Hepatocyte (in vitro differentiated cells): ENCODE data around the gene RNF25. TPM values are rescaled to one million over a fixed set of nuclear protein-coding genes. Genes with fewer than 3 reads are reported as not detected.

ENCODE experiments used
- DNase-seq: peaks from one replicate; pipeline ENCODE4 v3.0.0-alpha.2; 2016; ENCODE audit warnings: low spot score
- H2AFZ ChIP-seq: fragments of 200-600 bp; sonication (generic); 2 replicates; pipeline ENCODE4 v1.6.0; 2016; ENCODE audit warnings: antibody characterized with exemption, mild to moderate bottlenecking
- H3K27ac ChIP-seq: fragments of 200-600 bp; sonication (generic); 2 replicates; pipeline ENCODE4 v1.5.1; 2016; ENCODE audit warnings: mild to moderate bottlenecking
- H3K27me3 ChIP-seq: fragments of 200-600 bp; sonication (generic); 2 replicates; pipeline ENCODE4 v1.6.1; 2016
- H3K36me3 ChIP-seq: fragments of 200-600 bp; sonication (generic); replicated peaks from 2 replicates; pipeline ENCODE4 v1.5.1; 2016; ENCODE audit warnings: low read depth; ENCODE audit not compliant: insufficient read depth
- H3K4me1 ChIP-seq: fragments of 200-600 bp; sonication (generic); 2 replicates; pipeline ENCODE4 v1.5.1; 2016; ENCODE audit warnings: mild to moderate bottlenecking, moderate library complexity; ENCODE audit not compliant: insufficient read depth
- H3K4me2 ChIP-seq: fragments of 200-600 bp; sonication (generic); 2 replicates; pipeline ENCODE4 v1.6.0; 2016
- H3K4me3 ChIP-seq: fragments of 200-600 bp; sonication (generic); 2 replicates; pipeline ENCODE4 v1.5.1; 2016; ENCODE audit warnings: mild to moderate bottlenecking
- H3K79me2 ChIP-seq: fragments of 200-600 bp; sonication (generic); 2 replicates; pipeline ENCODE4 v1.6.0; 2017; ENCODE audit warnings: mild to moderate bottlenecking
- H3K9me2 ChIP-seq: fragments of 200-600 bp; sonication (generic); replicated peaks from 2 replicates; pipeline ENCODE4 v1.6.0; 2017; ENCODE audit warnings: mild to moderate bottlenecking; ENCODE audit not compliant: insufficient read depth
- H3K9me3 ChIP-seq: fragments of 200-600 bp; sonication (generic); 2 replicates; pipeline ENCODE4 v1.5.1; 2016; ENCODE audit warnings: low read depth, mild to moderate bottlenecking
- H4K20me1 ChIP-seq: fragments of 200-600 bp; sonication (generic); 2 replicates; pipeline ENCODE4 v1.6.0; 2016; ENCODE audit warnings: mild to moderate bottlenecking; ENCODE audit not compliant: insufficient read depth, poor library complexity, severe bottlenecking
- CTCF ChIP-seq: fragments of 200-600 bp; sonication (generic); IDR thresholded peaks from 2 replicates; pipeline ENCODE4 v1.5.1; 2016; ENCODE audit warnings: antibody characterized with exemption, mild to moderate bottlenecking; ENCODE audit not compliant: poor library complexity
- EZH2 ChIP-seq: fragments of 200-600 bp; sonication (generic); IDR thresholded peaks from 2 replicates; pipeline ENCODE4 v1.6.1; 2016; ENCODE audit warnings: antibody characterized with exemption, mild to moderate bottlenecking, borderline replicate concordance
- EZH2phosphoT487 ChIP-seq: fragments of 200-600 bp; sonication (generic); IDR thresholded peaks from one replicate; pipeline ENCODE4 v1.6.1; 2018; ENCODE audit warnings: antibody characterized with exemption, mild to moderate bottlenecking, low read depth, moderate library complexity; ENCODE audit not compliant: unreplicated experiment, severe bottlenecking
- WGBS: methylation state at CpG from one replicate; pipeline ENCODE4 v1.1.6; 2016; ENCODE audit warnings: low lambda C conversion rate; ENCODE audit errors: missing lambda C conversion rate; 5-methylcytosine and 5-hydroxymethylcytosine counted together
- polyA plus RNA-seq: library from polyadenylated mRNA; unstranded; fragments of >200 nt; fragmentation: Nextera tagmentation; extraction: Ambion mirVana; gene quantifications from 2 replicates; pipeline ENCODE4 v1.2.1, GENCODE V29; 2016
- total RNA-seq: library from RNA; depleted of rRNA; stranded (reverse); fragments of >200 nt; gene quantifications from 2 replicates; pipeline ENCODE4 v1.2.3, GENCODE V29; 2014

RNF25 gene
- total and polyA plus RNA-seq, 2 experiments from 2014 or later: 21.0 to 32.4 TPM

GRCh38 chr2:218626369-218626768 lies 45.4 kb downstream of the RNF25 start:
- H3K4me1 ChIP-seq: no peaks in the 10 kb centered on the region
- no peaks in the 10 kb centered on the region for H4K20me1 ChIP-seq
- no peak overlapping the region for H3K4me3 ChIP-seq
- no peaks in the 10 kb centered on the region for H3K27me3 ChIP-seq
- DNase-seq: no peak
- TF ChIP-seq EZH2phosphoT487 (no peak), CTCF (no peak), EZH2 (no peak)
- H3K4me2 ChIP-seq: no peak overlapping the region
- H3K9me3 ChIP-seq: no peaks in the 10 kb centered on the region
- H3K27ac ChIP-seq: no peak overlapping the region
- H3K9me2 ChIP-seq: no peaks in the 10 kb centered on the region
- no peak overlapping the region for H2AFZ ChIP-seq
- WGBS: 94% methylated on average over 4 of the region's 4 CpGs
- H3K36me3 ChIP-seq: no peaks in the 10 kb centered on the region
- no peaks in the 10 kb centered on the region for H3K79me2 ChIP-seq

DNA sequence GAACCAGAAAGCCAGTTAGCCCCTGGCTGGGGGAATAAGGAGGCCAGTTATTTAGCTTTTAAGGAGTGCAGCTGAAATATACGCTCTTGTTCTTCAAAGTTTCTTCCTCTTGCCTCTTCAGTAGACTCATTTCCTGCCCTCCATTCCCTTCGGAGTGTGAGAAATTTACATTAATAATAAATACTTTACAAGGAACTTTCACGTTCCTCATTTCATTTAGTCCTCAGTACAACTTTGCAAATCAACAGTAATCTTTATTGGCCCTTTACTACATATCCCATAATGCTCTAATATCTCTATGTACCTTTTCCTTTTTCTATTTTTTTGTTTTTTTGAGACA lies 48.5 kb downstream of the RNF25 start:
- H3K4me3 ChIP-seq: no peak overlapping the region
- H3K27ac ChIP-seq: no peak overlapping the region
- TF ChIP-seq EZH2: no peak
- H3K9me2 ChIP-seq: no peaks in the 10 kb centered on the region
- H3K27me3 ChIP-seq: no peaks in the 10 kb centered on the region
- H3K79me2 ChIP-seq: no peaks in the 10 kb centered on the region
- WGBS: 90% methylated on average over 3 of the region's 3 CpGs
- no peak overlapping the region for H3K4me2 ChIP-seq
- no peak for DNase-seq
- H3K36me3 ChIP-seq: no peaks in the 10 kb centered on the region
- no peaks in the 10 kb centered on the region for H4K20me1 ChIP-seq
- H2AFZ ChIP-seq: no peak overlapping the region
- no peaks in the 10 kb centered on the region for H3K9me3 ChIP-seq
- no peaks in the 10 kb centered on the region for H3K4me1 ChIP-seq

- Histone ChIP-seq H3K4me3 (no peak overlapping the region), H3K4me2 (no peak overlapping the region), H3K36me3 (no peaks in the 10 kb centered on the region), H3K9me2 (no peaks in the 10 kb centered on the region), H3K4me1 (no peaks in the 10 kb centered on the region), H3K9me3 (no peaks in the 10 kb centered on the region), H3K79me2 (no peaks in the 10 kb centered on the region), H3K27me3 (no peaks in the 10 kb centered on the region), H4K20me1 (no peaks in the 10 kb centered on the region), H2AFZ (no peak overlapping the region), H3K27ac (no peak overlapping the region)
- DNase-seq: no peak
- WGBS: 84% methylated on average over 7 of the region's 7 CpGs
- TF ChIP-seq EZH2: no peak
- no peak for TF ChIP-seq EZH2phosphoT487
Observed at GRCh38 chr2:218622606-218623365, 49.0 kb downstream of the RNF25 start.

DNA sequence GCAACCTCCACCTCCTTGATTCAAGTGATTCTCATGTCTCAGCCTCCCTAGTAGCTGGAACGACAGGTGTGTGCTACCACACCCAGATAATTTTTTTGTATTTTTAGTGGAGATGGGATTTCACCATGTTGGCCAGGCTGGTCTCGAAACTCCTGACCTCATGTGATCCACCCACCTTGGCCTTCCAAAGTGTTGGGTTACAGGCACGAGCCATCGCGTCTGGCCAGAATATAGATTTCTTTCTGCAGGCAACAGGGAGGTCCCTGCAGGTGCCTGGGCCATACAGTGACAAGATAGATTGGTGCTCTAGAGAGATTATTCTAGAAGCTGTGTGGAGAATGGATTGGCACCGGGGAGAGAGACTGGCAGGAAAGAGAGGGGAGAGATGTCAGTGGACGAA lies 50.8 kb downstream of the RNF25 start:
- H4K20me1 ChIP-seq: no peaks in the 10 kb centered on the region
- no peak overlapping the region for H3K27ac ChIP-seq
- H3K4me2 ChIP-seq: no peak overlapping the region
- TF ChIP-seq EZH2phosphoT487: no peak
- TF ChIP-seq CTCF: no peak
- no peak for TF ChIP-seq EZH2
- no peak overlapping the region for H2AFZ ChIP-seq
- no peaks in the 10 kb centered on the region for H3K36me3 ChIP-seq
- no peak for DNase-seq
- WGBS: 78% methylated on average over 7 of the region's 7 CpGs
- H3K79me2 ChIP-seq: no peaks in the 10 kb centered on the region
- H3K27me3 ChIP-seq: no peaks in the 10 kb centered on the region
- H3K4me1 ChIP-seq: no peaks in the 10 kb centered on the region
- no peak overlapping the region for H3K4me3 ChIP-seq
- H3K9me3 ChIP-seq: no peaks in the 10 kb centered on the region
- H3K9me2 ChIP-seq: no peaks in the 10 kb centered on the region
